M059J (cell line): ENCODE data around the gene REEP3. TPM values are rescaled to one million over a fixed set of nuclear protein-coding genes. Genes with fewer than 3 reads are reported as not detected.
"Not testable (repeated sequence)": the region's sequence is repeated elsewhere in the genome, so short reads cannot be mapped to it uniquely, and the experiment has no call there.

Experiments
- DNase-seq: peaks from one replicate; pipeline ENCODE4 v3.0.0-alpha.2; 2012; ENCODE audit warnings: low read depth
- total RNA-seq: library from RNA; depleted of rRNA; stranded (reverse); fragments of >200 nt; shearing (Covaris generic); gene quantifications from 2 replicates; pipeline ENCODE4 v1.2.3, GENCODE V29; 2014

REEP3 gene
- total RNA-seq, 1 experiment from 2014 or later, result 67.8 TPM

- DNase-seq, result no peak
Measured at GRCh38 chr10:63549810-63550209, 28.6 kb downstream of the REEP3 start.

GRCh38 chr10:63553031-63553430, 31.8 kb downstream of the REEP3 start:
- peak; percentile 84 for DNase-seq

DNA sequence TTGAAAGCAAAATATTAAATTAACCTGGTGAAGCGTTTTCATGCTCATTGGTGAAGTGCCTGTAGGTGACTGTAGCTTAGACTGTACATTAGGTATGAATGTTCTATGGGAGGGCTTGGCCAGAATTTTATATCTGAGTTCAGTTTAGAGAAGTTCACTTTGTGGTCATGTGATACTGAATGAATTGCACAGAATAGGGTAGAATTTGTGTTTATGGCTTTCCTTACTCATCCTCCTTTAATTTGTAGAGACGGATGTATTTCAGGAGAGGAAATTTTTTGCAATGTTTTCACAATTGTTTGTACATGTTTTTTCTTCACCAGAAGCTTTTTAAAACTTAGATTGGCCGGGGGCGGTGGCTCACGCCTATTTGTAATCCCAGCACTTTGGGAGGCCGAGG, 32.3 kb downstream of the REEP3 start:
- peak; percentile 62 for DNase-seq

DNA sequence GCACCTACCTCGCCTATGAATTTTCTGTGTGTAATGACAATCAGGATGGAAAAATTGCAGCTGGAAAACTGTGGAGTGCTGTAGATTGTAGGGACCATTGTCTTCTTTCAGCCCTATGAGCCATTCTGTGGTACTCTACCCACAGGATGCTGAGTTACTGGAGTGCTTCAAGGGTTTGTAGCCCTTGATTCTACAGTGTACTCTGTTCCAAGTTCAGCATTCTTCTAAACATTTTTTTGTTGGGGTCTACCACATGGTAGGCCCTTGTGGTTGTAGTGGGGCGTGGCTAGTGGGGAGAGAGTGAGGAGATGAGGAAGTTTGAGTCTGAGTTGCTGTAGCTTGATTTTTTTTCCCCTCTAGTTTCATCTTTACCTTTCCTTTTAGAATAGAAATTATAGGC, 33.5 kb downstream of the REEP3 start:
- peak; percentile 97 for DNase-seq

DNA sequence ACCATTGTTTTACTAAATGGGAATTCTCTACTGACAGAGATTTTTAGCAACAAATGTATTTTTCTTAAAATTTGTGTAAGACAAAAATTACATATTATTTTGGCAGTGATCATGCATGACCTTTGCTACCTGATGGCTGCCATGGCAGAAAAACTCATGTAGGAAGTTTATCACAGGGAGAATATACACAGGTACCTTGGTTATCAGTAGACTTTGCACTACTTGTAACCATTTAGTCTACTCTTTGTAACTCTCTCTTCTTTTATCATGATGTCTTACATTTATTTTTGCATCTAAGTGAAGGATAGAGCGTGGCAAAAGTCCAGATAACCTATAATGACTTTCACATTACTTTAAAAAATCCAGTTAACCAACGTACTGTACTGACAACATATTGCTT, 34.1 kb downstream of the REEP3 start:
- DNase-seq, result no peak

DNA sequence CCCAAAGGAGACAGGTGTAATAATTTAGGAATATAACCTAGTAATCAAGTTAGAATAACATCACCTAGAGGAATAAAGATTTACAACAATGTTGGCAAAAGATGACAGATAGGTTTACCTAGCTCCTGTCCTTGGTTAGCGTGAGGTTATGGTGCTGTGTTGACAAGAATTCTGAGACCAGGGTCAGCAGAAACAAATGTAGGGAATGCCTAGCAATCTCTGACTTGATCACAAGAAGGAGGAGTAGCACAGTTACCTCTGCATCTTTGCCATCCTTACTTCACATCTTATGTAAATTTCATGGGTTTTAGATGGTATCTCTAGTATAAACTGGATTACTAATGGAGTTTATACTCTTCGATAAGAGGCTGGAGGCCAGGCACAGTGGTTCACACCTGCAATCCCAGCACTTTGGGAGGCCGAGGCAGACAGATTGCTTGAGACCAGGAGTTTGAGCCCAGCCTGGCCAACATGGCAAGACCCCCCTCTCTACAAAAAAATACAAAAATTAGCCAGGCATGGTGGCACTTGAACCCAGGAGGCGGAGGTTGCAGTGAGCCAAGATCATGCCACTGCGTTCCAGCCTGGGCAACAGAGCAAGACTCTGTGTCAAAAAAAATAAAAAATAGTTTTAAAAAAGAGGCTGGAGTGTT, 37.1 kb downstream of the REEP3 start:
- no peak for DNase-seq

GRCh38 chr10:63561341-63561740, 40.1 kb downstream of the REEP3 start:
- no peak for DNase-seq

DNA sequence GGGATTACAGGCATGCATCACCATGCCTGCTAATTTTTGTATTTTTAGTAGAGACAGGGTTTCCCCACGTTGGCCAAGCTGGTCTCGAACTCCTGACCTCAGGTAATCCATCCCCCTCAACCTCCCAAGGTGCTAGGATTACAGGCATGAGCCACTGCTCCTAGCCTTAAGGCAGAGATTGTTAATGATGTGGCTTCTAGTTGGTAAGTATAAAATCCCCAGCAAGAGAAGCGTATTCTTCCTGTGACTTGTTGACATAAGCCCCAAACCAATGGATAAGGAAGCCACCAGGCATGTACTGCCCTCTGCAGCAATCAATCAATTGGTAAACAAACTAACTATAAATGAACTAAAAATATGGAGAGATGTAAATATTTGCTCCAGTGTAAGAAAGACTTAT, 41.2 kb downstream of the REEP3 start:
- peak; percentile 53 for DNase-seq

- no peak for DNase-seq
Measured at GRCh38 chr10:63562857-63563256, 41.7 kb downstream of the REEP3 start.

- peak; percentile 20 for DNase-seq
Measured at GRCh38 chr10:63563623-63564022, 42.4 kb downstream of the REEP3 start.

GRCh38 chr10:63564731-63565130, 43.5 kb downstream of the REEP3 start:
- not testable (repeated sequence) for DNase-seq

DNA sequence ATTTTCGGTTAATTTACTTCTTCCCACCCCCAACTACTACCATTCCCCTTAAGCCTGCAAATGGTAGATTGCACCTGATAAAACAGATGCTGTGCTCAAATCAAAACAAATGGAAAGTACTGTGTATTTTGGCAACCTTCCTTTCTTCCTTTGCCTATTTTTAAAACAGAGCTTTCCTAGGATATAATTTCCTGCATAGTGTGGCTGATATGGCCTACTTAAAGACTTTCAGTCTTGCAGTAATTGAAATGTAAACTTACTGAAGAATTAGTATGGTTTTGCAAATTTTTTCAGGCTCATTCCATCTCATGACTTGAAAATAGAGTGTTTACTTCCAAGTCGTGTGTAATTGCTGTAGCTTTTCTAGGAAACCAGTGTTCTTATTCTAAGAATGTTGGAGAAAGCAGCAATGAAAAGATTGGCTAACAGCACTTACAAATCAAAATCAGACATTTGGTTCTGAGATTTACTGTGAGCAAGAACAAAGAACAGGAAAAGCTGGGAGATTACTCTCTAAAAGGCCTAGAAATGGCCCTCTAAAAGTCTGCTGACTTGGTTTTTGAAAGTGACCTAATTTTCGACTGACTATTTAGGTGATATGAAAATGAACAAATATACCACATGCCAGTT, 52.0 kb downstream of the REEP3 start:
- peak; percentile 23 for DNase-seq

GRCh38 chr10:63574011-63574410, 52.8 kb downstream of the REEP3 start:
- DNase-seq, result no peak

DNA sequence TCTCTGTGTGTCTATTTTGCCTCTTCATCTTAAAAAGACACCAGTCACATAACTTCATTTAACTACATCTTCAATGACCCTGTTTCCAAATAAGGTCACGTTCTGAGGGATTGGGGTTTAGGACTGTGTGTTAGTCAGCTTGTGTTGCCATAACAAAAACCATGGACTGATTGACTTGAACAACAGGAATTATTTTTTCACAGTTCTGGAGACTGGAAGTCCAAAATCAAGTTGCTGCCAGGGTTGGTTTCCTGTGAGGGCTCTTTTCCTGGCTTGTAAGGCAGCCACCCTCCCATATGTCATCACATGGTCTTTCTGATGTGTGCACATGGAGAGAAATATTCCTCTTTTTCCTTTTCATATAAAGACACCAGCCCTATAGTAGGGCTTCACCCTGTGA, 55.3 kb downstream of the REEP3 start:
- DNase-seq, result peak; percentile 22

GRCh38 chr10:63578501-63578900, 57.3 kb downstream of the REEP3 start:
- DNase-seq, result no peak

- no peak for DNase-seq
Measured at GRCh38 chr10:63579371-63580014, 58.3 kb downstream of the REEP3 start.

- DNase-seq, result no peak
Measured at GRCh38 chr10:63582690-63583089, 61.5 kb downstream of the REEP3 start.

- DNase-seq, result no peak
Measured at GRCh38 chr10:63583397-63583796, 62.2 kb downstream of the REEP3 start.

GRCh38 chr10:63583909-63584724, 62.9 kb downstream of the REEP3 start:
- DNase-seq, result no peak

DNA sequence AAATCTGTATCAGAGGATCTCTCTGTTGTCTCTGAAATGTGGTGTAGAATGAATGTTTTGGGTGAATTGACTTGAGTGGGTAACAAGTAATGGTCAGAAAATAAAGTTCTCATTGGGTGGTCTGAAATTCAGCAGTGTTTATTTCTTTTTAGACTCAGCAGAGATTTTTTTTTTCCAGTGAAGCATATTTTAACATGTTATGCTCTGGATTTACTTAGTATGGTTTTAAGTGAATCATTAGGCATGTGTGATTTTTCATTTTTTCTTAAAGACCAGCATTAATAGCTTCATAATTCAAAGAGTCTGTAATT, 63.5 kb downstream of the REEP3 start:
- DNase-seq, result no peak

DNA sequence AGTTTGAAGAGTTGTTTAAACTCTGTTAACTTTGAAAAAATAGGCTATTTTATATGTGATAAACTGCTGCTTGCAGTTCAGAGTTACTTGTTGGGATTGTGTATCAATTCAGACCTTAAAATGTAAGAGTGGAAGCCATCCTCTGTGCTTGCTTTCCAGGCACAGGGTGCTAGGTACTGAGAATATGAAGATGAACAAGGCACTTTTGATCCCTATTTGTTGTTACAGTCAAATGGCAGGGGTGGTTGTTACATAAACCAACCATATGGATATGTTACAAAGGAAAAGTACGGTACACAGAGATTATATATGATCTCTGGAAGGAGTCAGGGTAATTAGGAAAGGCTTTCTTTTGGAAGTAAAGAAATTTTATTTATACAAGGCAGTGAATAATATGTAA, 63.8 kb downstream of the REEP3 start:
- no peak for DNase-seq

DNA sequence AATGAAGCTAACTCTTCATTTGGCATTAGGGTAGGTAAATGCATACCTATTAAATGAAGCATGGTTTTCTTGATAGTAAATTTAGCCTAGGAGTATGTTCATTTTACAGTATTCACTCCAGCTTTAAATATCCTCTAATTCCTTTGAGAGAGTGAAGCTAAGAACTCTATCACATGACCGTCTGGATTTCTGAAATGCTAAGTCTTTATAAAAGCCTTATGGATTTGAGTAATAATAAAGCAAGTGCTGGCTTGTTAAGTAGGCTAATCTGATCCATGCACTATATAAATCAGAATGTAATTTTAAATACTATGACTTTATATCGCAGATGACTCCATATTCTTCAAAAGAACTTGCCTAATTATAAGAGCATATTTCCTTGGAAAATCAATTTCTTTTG, 64.8 kb downstream of the REEP3 start:
- no peak for DNase-seq

GRCh38 chr10:63587191-63587590, 66.0 kb downstream of the REEP3 start:
- DNase-seq, result no peak
